Measurements from ENCODE around the gene AUNIP.

DNA sequence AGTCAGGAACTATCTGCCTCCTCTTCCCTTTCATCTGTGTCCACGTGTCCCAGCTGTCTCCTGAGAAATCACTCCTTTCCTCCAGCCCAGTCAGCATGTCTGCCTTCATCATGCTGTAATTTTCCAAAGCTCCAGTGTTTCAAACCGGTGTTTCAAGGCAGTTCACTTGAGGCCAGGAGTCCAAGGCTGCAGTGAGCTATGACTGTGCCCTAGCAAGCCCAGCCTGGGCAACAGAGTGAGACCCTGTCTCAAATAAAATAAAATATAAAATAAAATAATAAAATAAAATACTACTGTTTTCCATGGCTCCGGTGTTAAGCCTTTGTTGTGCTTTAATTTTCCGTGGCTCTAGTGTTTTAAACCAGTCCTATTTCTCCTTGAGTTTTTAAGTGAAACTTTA is 67.1 kb downstream of the AUNIP start:
- TF ChIP-seq, protein P1, sequence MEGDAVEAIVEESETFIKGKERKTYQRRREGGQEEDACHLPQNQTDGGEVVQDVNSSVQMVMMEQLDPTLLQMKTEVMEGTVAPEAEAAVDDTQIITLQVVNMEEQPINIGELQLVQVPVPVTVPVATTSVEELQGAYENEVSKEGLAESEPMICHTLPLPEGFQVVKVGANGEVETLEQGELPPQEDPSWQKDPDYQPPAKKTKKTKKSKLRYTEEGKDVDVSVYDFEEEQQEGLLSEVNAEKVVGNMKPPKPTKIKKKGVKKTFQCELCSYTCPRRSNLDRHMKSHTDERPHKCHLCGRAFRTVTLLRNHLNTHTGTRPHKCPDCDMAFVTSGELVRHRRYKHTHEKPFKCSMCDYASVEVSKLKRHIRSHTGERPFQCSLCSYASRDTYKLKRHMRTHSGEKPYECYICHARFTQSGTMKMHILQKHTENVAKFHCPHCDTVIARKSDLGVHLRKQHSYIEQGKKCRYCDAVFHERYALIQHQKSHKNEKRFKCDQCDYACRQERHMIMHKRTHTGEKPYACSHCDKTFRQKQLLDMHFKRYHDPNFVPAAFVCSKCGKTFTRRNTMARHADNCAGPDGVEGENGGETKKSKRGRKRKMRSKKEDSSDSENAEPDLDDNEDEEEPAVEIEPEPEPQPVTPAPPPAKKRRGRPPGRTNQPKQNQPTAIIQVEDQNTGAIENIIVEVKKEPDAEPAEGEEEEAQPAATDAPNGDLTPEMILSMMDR (IDR thresholded peaks at IDR 0.05), result no peak
- no peak for TF ChIP-seq POLR2A (IDR thresholded peaks at IDR 0.05)
